ENCODE data around the gene CTSD. TPM values are rescaled to one million over a fixed set of nuclear protein-coding genes. Genes with fewer than 3 reads are reported as not detected.

The CTSD gene
- total and polyA plus RNA-seq, 2 experiments from 2014 or later: 67.1 to 251 TPM

- DNase-seq (ENCODE audit: low spot score) (no peak), ATAC-seq (no peak)
- TF ChIP-seq NANOG (IDR thresholded peaks at IDR 0.05; ENCODE audit: borderline replicate concordance) (no peak), ZNF114 (CRISPR knock-in tag; IDR thresholded peaks at IDR 0.05) (no peak), STAT1 (IDR thresholded peaks at IDR 0.05; ENCODE audit: unreplicated experiment) (no peak), JUNB (IDR thresholded peaks at IDR 0.05; ENCODE audit: unreplicated experiment) (no peak), ETS1 (IDR thresholded peaks at IDR 0.05) (no peak), CREB1 (CRISPR knock-in tag; IDR thresholded peaks at IDR 0.05; ENCODE audit: low read depth) (no peak), EZH2phosphoT487 (IDR thresholded peaks at IDR 0.05; ENCODE audit: unreplicated experiment) (no peak), REST (IDR thresholded peaks at IDR 0.05; ENCODE audit: unreplicated experiment) (no peak), ZNF331 (CRISPR knock-in tag; IDR thresholded peaks at IDR 0.05; ENCODE audit: low read depth) (no peak), ZNF462 (CRISPR knock-in tag; IDR thresholded peaks at IDR 0.05) (no peak), CTCF (conservative IDR thresholded peaks at IDR 0.05; ENCODE audit: low read depth in 2 of 2) (no peak), EZH2 (IDR thresholded peaks at IDR 0.05; ENCODE audit: low read depth, unreplicated experiment) (no peak), POLR2AphosphoS5 (IDR thresholded peaks at IDR 0.05; ENCODE audit: low read depth) (no peak)
- Histone ChIP-seq H3K27ac (ENCODE audit: low read depth) (no peak overlapping the region), H3K4me3 (no peak overlapping the region), H3K79me2 (replicated peaks; ENCODE audit: insufficient read depth) (no peaks in the 10 kb centered on the region), H3K9me2 (ENCODE audit: insufficient read depth) (no peaks in the 10 kb centered on the region), H2AFZ (no peak overlapping the region), H3K4me1 (ENCODE audit: insufficient read depth) (no peaks in the 10 kb centered on the region), H3F3A (replicated peaks; ENCODE audit: low read depth) (no peaks in the 10 kb centered on the region), H3K27me3 (ENCODE audit: insufficient read depth) (no peaks in the 10 kb centered on the region), H3K4me2 (no peak overlapping the region), H3K36me3 (ENCODE audit: insufficient read depth) (no peaks in the 10 kb centered on the region), H4K20me1 (replicated peaks; ENCODE audit: insufficient read depth) (peaks cover 3% of the 10 kb centered on the region; the same call in 1 of the 2 replicates)
- no peaks in the 10 kb centered on the region for H3K4me1 Mint-ChIP-seq
- peaks cover 8% of the 10 kb centered on the region; the same call in 2 of the 3 replicates for H3K9me3 Mint-ChIP-seq
- H3K4me3 Mint-ChIP-seq: no peak overlapping the region
- H3K27ac Mint-ChIP-seq: no peak overlapping the region
- peaks cover 3% of the 10 kb centered on the region for H3K27me3 Mint-ChIP-seq (ENCODE audit: insufficient read depth, low read depth, poor library complexity)
- no peaks in the 10 kb centered on the region for H3K36me3 Mint-ChIP-seq (ENCODE audit: low read depth)
Measured at GRCh38 chr11:1718326-1718725, 45.4 kb downstream of the CTSD start.

Measured in GM23338 (cell line).